Smooth muscle cell of the coronary artery (primary cell): ENCODE data around the gene CFAP90. TPM values are rescaled to one million over a fixed set of nuclear protein-coding genes. Genes with fewer than 3 reads are reported as not detected.

Experiments used
- total RNA-seq: library from RNA; depleted of rRNA; stranded (reverse); fragments of >200 nt; gene quantifications from 2 replicates; pipeline ENCODE4 v1.2.3, GENCODE V29; 2014; ENCODE audit warnings: low replicate concordance

The CFAP90 gene, protein sequence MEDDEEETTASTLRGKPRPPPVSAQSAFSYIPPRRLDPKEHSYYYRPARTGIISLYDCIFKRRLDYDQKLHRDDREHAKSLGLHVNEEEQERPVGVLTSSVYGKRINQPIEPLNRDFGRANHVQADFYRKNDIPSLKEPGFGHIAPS
- 0.08 TPM in 1 of 2 replicates, not detected in the other for total RNA-seq

DNA sequence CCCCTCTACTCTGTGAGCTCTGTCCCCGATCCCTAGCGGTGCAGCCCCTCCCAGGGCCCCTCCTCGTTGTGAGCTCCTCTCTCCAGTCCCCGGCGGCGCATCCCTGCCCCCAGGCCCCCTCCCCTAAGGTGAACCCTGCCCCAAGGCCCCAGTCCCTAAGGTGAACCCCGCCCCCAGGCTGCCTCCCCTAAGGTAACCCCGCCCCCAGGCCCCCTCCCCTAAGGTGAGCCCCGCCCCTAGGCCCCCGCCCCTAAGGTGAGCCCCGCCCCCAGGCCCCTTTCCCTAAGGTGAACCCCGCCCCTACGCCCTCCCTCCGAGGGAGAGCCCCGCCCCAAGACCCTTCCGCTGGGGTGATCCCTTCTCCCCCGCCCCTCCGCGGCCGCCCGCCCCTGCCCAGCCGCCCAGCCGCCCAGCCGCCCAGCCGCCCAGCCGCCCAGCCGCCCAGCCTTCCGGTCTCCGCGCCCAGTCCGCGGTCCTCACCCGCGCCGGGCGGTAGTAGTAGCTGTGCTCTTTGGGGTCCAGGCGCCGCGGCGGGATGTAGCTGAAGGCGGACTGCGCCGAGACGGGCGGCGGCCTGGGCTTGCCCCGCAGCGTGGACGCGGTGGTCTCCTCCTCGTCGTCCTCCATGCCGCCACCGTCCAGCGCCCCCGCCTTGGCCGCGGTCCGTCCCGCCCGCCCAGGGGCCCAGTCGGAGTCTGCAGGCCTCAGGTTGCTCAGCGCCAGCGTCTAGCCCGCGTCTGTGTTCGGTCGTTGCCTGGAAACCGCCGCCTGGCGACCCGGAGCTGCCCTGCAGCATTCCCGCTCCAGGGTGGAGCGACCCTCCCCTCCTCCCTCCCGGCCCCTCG, at the start of gene CFAP90:
CFAP90 (minus strand) TSS at position 739 of the 845 bp plus-strand sequence; CDS start at position 627, 112 bp downstream.

GRCh38 chr5:7868773-7869473, 18.0 kb upstream of the CFAP90 start, which contains the start of the genes FASTKD3 and MTRR:
Gene FASTKD3 (minus strand): TSS chr5:7869031. CDS start chr5:7868083, 948 bp downstream.
Gene MTRR (plus strand): TSS chr5:7869148. CDS start chr5:7870795, 1,647 bp downstream.

Other genes starting within 250 kb of the CFAP90 start
- gene FASTKD3, start 17.9 kb upstream of the CFAP90 start, total RNA-seq: 4.9 and 9.5 TPM in 2 replicates
- 16.8 and 17.1 TPM in 2 replicates for gene MTRR, start 18.0 kb upstream of the CFAP90 start, total RNA-seq